Fibroblast of villous mesenchyme (primary cell): ENCODE results near the gene MAST4. TPM values are rescaled to one million over a fixed set of nuclear protein-coding genes. Genes with fewer than 3 reads are reported as not detected.

ENCODE experiments used
- DNase-seq: peaks from one replicate; pipeline ENCODE4 v3.0.0-alpha.2; 2010; ENCODE audit warnings: low read depth
- H3K4me3 ChIP-seq: 2 replicates; pipeline ENCODE4 v1.5.1; 2011; ENCODE audit warnings: low read depth, mild to moderate bottlenecking, low read length
- total RNA-seq: library from RNA; depleted of rRNA; stranded (reverse); fragments of >200 nt; gene quantifications from 2 replicates; pipeline ENCODE4 v1.2.3, GENCODE V29; 2012
- TF ChIP-seq, protein P1 (sequence below): IDR thresholded peaks from 2 replicates; pipeline ENCODE4 v1.5.1; 2012; ENCODE audit warnings: low read depth, mild to moderate bottlenecking, low read length; ENCODE audit not compliant: insufficient read depth

Gene MAST4
- total RNA-seq, 1 donor: 8.2 TPM

- no peak overlapping the region for H3K4me3 ChIP-seq
- DNase-seq: no peak
- TF ChIP-seq, protein P1, sequence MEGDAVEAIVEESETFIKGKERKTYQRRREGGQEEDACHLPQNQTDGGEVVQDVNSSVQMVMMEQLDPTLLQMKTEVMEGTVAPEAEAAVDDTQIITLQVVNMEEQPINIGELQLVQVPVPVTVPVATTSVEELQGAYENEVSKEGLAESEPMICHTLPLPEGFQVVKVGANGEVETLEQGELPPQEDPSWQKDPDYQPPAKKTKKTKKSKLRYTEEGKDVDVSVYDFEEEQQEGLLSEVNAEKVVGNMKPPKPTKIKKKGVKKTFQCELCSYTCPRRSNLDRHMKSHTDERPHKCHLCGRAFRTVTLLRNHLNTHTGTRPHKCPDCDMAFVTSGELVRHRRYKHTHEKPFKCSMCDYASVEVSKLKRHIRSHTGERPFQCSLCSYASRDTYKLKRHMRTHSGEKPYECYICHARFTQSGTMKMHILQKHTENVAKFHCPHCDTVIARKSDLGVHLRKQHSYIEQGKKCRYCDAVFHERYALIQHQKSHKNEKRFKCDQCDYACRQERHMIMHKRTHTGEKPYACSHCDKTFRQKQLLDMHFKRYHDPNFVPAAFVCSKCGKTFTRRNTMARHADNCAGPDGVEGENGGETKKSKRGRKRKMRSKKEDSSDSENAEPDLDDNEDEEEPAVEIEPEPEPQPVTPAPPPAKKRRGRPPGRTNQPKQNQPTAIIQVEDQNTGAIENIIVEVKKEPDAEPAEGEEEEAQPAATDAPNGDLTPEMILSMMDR: no peak
Measured at GRCh38 chr5:66702426-66702825, 106.2 kb downstream of the MAST4 start.

DNA sequence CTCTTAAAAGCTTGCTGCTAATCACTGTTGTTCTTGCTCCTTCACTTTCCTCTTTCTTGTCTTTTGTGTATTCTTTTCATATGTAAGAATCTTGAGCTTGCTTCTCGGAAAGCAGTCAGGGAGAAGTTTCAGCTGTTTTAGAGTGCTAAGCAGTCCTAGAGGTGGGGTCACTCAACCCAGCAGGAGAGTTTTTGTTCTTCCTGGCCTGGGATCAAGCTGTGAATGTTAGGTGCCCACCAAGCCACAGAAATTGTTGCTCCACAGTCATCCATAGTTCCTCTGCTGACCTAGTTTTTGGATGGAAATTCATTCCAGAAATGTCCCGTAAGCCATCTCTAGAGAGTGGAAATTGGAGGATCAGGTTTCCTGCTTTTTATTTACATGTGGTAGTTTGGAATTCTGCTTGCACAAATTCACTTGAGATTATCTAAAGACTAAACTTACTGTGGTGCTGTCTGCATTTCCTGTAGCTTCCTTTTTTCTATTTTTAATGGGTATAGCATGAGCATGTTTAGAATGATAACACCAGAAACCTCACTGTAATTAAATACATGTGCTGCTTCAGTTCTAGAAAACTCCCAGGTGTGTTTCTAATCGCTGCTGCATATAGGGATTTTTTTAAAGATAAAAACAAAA lies 108.7 kb downstream of the MAST4 start:
- TF ChIP-seq, protein P1: no peak
- DNase-seq: peak; percentile 0
- H3K4me3 ChIP-seq: no peak overlapping the region

GRCh38 chr5:66708368-66708767 lies 112.2 kb downstream of the MAST4 start:
- TF ChIP-seq, protein P1: no peak
- DNase-seq: no peak
- no peak overlapping the region for H3K4me3 ChIP-seq

DNA sequence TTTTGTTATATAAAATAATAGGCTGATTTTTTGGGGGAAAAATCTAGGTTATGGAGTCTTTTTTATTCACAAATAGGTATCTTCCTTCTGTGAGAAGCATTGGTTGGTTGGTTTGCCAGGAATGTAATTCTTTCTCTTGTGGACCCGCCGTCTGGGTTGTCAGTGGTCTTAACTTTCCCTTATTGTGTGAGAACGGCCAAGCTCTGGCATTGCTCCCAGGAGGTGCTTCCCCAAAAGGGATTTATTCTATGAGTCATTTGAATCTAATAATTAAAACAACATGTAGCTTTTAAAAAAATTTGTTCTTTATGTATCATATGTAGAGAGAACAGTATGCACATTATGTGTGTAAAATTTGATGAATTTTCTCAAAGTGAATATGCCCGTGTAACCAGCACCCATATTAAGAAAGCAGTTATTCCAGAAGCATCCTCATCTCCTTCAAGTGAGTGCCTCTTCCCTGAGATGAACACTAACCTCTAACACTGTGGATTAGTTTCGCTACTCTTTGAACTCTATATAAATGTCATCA lies 114.4 kb downstream of the MAST4 start:
- peak; percentile 19 for DNase-seq
- TF ChIP-seq, protein P1: no peak
- no peak overlapping the region for H3K4me3 ChIP-seq

DNA sequence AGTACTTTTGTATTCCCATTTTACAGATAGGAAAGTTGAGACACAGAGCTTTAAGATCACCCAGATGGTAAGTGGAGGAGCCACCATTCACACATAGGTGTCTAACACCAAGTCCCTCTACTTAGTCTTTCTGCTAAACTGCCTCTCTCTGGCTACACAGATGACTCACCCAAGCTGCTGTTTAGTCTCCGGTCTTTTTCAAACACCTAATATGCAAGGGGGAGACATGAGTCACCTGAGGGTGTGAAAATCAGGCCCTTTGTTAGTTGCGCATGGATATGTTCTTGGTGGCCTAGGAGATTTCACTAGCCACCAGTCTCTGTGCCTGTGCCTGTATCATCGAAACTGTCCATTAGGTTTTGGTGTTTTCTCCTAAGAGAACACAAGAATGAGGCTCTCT lies 117.8 kb downstream of the MAST4 start:
- TF ChIP-seq, protein P1: no peak
- no peak overlapping the region for H3K4me3 ChIP-seq
- peak; percentile 1 for DNase-seq

- DNase-seq: no peak
- TF ChIP-seq, protein P1: no peak
- H3K4me3 ChIP-seq: no peak overlapping the region
Measured at GRCh38 chr5:66717455-66718373, 121.5 kb downstream of the MAST4 start.
